ENCODE data around the gene TKTL2.

The TKTL2 gene

GRCh38 chr4:163440040-163440439 is 33.5 kb downstream of the TKTL2 start:
- DNase-seq: no peak

Data from SIG-M5 (cell line).